ENCODE results near the gene SEPTIN2. TPM values are rescaled to one million over a fixed set of nuclear protein-coding genes. Genes with fewer than 3 reads are reported as not detected.
A peak's percentile ranks its signal among the peaks of the same experiment; 100 is the strongest.

Gene SEPTIN2
- 445 and 460 TPM in 2 replicates for total RNA-seq
- long read RNA-seq, transcript SEPT2-204 (13 exons, 3,701 nt): minor isoform, 90 of 2,000 reads
- long read RNA-seq, transcript SEPT2-208 (12 exons, 3,267 nt): minor isoform, 10 of 2,000 reads
- long read RNA-seq, transcript SEPT2-238 (4 exons, 740 nt): minor isoform, 14 of 2,000 reads
- long read RNA-seq, transcript SEPT2-203 (13 exons, 3,315 nt): major isoform, 1,435 of 2,000 reads
- long read RNA-seq, partial matches to known transcripts: 157 of 2,000 reads
- long read RNA-seq, other reads (novel, unspliced or antisense): 286 of 2,000 reads

- Mint-ChIP-seq H3K9me3 (ENCODE audit: low read depth) (no peaks in the 10 kb centered on the region), H3K4me3 (ENCODE audit: low read depth) (peak within 1 kb of the TSS; percentile 92), H3K27ac (peak within 1 kb of the TSS; percentile 100), H3K36me3 (ENCODE audit: insufficient read depth) (peaks cover 6% of the 10 kb centered on the region), H3K27me3 (no peaks in the 10 kb centered on the region), H3K4me1 (ENCODE audit: low read depth) (peaks cover 45% of the 10 kb centered on the region)
- TF ChIP-seq, protein P1, sequence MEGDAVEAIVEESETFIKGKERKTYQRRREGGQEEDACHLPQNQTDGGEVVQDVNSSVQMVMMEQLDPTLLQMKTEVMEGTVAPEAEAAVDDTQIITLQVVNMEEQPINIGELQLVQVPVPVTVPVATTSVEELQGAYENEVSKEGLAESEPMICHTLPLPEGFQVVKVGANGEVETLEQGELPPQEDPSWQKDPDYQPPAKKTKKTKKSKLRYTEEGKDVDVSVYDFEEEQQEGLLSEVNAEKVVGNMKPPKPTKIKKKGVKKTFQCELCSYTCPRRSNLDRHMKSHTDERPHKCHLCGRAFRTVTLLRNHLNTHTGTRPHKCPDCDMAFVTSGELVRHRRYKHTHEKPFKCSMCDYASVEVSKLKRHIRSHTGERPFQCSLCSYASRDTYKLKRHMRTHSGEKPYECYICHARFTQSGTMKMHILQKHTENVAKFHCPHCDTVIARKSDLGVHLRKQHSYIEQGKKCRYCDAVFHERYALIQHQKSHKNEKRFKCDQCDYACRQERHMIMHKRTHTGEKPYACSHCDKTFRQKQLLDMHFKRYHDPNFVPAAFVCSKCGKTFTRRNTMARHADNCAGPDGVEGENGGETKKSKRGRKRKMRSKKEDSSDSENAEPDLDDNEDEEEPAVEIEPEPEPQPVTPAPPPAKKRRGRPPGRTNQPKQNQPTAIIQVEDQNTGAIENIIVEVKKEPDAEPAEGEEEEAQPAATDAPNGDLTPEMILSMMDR (IDR thresholded peaks at IDR 0.05; ENCODE audit: unreplicated experiment): no peak
- DNase-seq (ENCODE audit: low spot score, unreplicated experiment): no peak
These were observed at the start of gene SEPTIN2 for GRCh38 chr2:241315879-241316631. TSS of gene SEPTIN2 (plus strand) at chr2:241315925. CDS start at chr2:241324233, 8,308 bp downstream.

- H3K27ac Mint-ChIP-seq: no peak overlapping the region
- peaks cover 16% of the 10 kb centered on the region for H3K36me3 Mint-ChIP-seq (ENCODE audit: insufficient read depth)
- no peak overlapping the region for H3K4me3 Mint-ChIP-seq (ENCODE audit: low read depth)
These were observed 48.3 kb upstream of the SEPTIN2 start for GRCh38 chr2:241267249-241268067.

DNA sequence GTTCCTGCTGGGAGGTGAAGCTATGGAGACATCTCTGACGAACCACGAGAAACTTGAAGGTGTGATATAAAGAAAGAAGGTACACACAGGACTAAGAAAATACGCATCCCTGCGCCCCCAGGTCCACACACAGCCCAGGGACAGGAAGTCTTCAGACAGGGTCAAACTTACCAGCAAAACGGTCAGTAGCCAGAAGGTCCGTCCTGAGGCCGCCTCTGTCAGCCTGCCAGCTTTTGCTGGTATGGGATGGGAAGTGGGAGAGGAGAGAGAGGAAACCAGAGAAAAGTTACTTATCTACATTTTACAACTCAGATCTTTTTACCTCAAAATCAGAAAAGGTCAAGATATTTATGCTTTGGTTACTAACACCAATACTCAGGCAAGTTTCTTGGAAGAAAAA is 47.4 kb upstream of the SEPTIN2 start:
- DNase-seq (ENCODE audit: low spot score, unreplicated experiment): no peak
- Mint-ChIP-seq H3K9me3 (ENCODE audit: low read depth) (no peaks in the 10 kb centered on the region), H3K27me3 (no peaks in the 10 kb centered on the region), H3K4me1 (ENCODE audit: low read depth) (peaks cover 21% of the 10 kb centered on the region), H3K4me3 (ENCODE audit: low read depth) (no peak overlapping the region), H3K27ac (no peak overlapping the region), H3K36me3 (ENCODE audit: insufficient read depth) (peaks cover 9% of the 10 kb centered on the region)
- TF ChIP-seq, protein P1 (IDR thresholded peaks at IDR 0.05; ENCODE audit: unreplicated experiment): no peak

More at GRCh38 chr2:241267249-241268067, 48.3 kb upstream of the SEPTIN2 start:
- TF ChIP-seq, protein P1 (IDR thresholded peaks at IDR 0.05; ENCODE audit: unreplicated experiment): no peak
- no peak for DNase-seq (ENCODE audit: low spot score, unreplicated experiment)
- Mint-ChIP-seq H3K9me3 (ENCODE audit: low read depth) (no peaks in the 10 kb centered on the region), H3K27me3 (no peaks in the 10 kb centered on the region), H3K4me1 (ENCODE audit: low read depth) (peaks cover 18% of the 10 kb centered on the region)

DNA sequence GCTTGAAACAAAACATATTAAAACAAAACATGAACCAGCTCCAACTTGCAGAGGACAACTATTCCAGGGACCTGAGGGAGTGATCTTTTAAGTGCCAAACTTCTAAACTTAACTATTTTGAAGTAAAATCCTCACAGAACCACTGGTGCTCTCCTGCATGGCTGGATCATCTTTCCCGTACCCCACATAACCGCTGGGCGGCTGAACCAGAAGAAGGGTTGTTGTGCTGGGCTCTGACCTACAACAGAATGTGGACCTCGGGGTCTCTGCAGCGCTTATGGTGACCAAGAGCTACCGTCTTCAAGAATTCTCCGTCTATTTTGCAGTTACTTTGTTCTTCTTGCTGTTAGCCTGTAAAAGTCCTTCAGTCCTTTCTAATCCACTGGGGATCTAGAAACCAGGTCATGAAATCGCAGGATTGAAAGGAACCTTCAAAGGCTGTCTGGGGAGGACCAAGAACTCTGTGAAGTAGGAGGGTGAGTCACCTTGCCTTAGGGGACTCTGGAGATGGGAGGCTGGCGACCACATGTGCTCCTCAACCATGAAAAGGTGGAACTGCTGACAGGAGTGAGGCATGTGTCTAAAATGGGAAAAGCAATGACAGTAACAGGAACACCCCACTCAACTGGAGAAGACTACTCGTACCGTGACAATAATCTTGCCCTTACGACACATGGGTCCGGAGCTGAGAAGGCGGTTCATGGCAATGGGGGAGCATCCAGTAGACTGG is 46.8 kb upstream of the SEPTIN2 start:
- Mint-ChIP-seq H3K9me3 (ENCODE audit: low read depth) (no peaks in the 10 kb centered on the region), H3K27ac (no peak overlapping the region), H3K4me1 (ENCODE audit: low read depth) (peaks cover 24% of the 10 kb centered on the region), H3K4me3 (ENCODE audit: low read depth) (no peak overlapping the region), H3K27me3 (no peaks in the 10 kb centered on the region), H3K36me3 (ENCODE audit: insufficient read depth) (peaks cover 6% of the 10 kb centered on the region)
- TF ChIP-seq, protein P1 (IDR thresholded peaks at IDR 0.05; ENCODE audit: unreplicated experiment): no peak
- no peak for DNase-seq (ENCODE audit: low spot score, unreplicated experiment)
